T47D (cell line): ENCODE measurements around the gene CSNK1A1.

ENCODE experiments used
- DNase-seq, 2 experiments: peaks; one replicate each; pipeline versions ENCODE4 v3.0.0 to v3.0.0-alpha.2; 2011 to 2012; ENCODE audit warnings: low read depth in 1 of 2, low spot score in 1 of 2
- JUND ChIP-seq: IDR thresholded peaks from 2 replicates; pipeline ENCODE4 v1.6.1; 2012; ENCODE audit warnings: low read depth
- in situ Hi-C: cut with HindIII; loops from 2 replicates; pipeline ENCODE4 v1.10.0; 2016; ENCODE audit warnings: low sequenced_read_pairs, low pct_unique_long_range_greater_than_20kb

The CSNK1A1 gene

DNA sequence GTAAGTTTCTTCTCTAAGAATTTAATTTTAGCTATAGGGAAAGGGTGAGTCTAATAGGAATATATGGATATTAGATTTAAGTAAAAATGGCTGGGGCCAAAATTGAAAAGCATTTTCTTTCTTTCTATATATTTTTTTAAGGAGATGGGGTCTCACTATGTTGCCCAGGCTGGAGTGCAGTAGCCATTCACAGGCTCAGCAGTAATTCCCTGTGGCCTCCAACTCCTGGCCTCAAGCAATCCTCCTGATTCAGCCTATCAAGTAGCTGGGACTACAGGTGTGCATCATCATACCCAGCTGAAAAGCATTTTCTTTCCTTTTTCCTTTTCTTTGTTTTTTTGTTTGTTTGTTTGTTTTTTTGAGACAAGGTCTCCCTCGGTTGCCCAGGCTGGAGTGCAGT lies 41.1 kb downstream of the CSNK1A1 start:
- in situ Hi-C loops = no loop called here
- no peak for DNase-seq
- TF ChIP-seq JUND = no peak

DNA sequence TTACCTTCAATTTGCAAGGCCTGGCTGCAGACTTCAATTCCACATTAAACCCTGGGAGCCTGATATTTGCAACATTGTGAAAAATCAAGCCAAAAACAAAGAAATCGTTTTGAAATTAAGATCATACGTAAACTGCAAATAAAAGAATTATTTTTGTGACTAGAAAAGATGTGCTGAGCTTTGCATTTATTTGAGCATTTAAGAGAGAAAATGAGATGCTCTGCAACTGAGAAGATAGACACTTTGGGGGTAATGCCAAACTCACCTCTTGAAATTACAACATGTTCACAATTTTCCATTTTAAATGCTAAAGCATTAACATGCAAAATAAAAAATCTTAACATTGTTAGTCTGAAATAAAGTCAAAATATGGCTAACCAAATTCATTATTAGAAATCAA lies 46.6 kb downstream of the CSNK1A1 start:
- no peak for DNase-seq
- in situ Hi-C loops = no loop called here
- TF ChIP-seq JUND = no peak

DNA sequence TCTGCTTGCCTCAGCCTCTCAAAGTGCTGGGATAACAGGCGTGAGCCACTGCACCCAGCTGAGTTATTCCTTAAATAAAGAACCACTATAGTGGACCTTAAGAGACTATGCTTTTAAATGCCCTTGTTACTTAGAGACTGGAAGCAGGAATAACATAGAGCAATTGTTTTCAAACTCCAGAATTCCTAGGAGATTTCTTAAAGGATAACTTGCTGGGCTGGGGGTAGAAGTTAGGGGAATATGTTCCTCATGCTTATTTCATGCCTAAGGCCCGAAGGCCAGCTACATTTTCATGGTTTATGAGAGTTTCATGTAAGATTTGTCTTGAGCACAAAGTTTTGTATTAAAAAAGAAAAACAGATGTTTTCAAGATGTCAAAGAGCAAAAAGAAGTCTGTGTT lies 48.2 kb downstream of the CSNK1A1 start:
- in situ Hi-C loops = no loop called here
- no peak for DNase-seq
- no peak for TF ChIP-seq JUND

DNA sequence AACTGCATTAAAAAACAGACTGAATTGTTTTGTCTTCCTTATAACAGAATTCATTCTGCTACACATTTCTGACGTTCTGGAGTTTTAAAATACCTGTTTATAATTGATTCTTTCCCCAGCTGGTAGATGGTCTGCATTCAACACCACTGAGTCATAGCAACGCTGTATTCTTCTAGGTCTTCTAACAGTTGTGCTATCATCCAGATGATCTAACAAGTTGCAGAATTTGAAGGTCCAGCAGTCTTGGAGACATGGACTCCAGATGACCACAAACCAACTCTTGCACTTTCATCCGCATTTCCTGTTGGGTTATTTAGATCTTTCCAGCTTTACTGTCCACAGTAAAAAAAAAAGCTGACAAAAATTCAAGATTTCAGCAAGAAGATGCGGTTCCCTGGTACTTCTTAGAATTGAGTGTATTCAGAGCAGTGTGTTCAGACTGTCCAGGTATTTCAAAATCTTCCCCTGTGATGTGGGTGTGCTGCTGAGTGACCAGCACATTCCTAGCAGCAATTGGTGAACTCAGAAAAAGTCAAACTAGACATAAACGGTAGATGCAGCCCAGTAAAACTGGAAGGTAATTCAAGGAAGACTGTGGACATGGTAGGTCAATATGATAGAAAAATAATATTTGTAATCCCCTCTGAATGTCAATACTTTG lies 50.2 kb downstream of the CSNK1A1 start:
- no peak for TF ChIP-seq JUND
- in situ Hi-C loops = no loop called here
- DNase-seq = no peak

DNA sequence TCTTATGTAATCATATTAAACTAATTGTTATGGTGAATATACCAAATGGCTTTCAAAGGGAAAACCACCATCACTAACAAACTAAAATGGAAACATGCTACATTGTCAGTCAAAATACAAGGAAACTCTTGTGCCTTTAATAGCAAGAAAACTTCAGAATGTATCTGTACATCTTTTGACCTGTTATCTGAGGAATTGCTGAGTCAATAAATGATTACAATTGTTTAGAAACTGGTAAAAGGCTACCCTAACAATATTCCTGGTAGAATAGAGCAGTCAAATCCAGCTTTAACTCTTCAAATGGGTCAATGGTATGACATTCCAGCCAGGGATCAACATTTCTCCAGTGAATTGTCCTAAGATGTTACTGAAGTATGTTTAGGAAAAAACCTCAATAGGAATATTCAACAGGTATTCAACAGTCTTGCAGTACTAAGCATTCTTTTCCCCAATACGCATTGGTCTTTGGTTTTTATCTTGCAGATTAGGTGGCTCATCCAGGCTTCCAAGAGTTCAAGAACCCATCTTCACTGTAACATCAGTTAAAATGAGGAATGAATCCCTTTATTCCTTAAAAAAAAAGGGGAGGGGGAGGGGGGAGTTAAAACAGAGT lies 52.4 kb downstream of the CSNK1A1 start:
- no peak for TF ChIP-seq JUND
- in situ Hi-C loops = no loop called here
- no peak for DNase-seq

DNA sequence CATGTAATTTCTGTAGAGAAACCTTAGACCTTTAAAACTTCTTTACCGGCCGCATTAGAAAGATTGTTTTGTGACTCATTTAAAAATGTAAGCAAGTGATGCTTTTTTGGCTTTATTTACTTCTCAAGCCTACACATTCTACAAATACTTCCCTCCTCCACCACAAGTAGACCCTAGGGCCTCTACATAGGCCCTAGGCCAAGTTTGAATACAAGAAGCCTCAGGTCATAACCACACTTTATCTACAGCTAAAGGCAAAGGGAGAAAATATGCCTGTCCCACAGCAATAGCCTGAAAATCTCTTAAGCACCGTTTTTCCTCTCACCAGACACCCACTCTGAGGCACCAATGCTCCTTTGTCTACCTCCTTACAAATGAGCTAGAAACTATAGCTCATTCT lies 53.9 kb downstream of the CSNK1A1 start:
- peak in 1 of 2 experiments; percentile 29 for DNase-seq
- no peak for TF ChIP-seq JUND
- in situ Hi-C loops = no loop called here

DNA sequence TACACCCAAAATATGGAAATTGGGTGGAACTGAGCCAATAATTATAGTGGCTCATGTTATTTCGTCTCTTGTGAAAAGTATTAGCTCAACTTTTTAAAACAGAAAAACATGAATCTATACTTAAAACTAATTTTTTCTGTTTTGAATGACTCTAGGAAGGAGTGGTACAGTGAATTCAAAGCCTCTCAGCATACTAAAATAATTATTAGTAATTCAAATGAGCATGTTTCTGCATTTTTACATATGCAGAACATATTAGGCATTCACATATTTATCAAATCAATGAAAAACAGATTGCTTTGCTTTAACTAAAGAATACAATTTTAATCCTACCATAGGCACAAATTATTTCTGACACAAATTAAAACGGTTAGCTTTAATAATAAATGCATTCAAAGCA lies 54.3 kb downstream of the CSNK1A1 start:
- DNase-seq = no peak
- in situ Hi-C loops = no loop called here
- TF ChIP-seq JUND = no peak

DNA sequence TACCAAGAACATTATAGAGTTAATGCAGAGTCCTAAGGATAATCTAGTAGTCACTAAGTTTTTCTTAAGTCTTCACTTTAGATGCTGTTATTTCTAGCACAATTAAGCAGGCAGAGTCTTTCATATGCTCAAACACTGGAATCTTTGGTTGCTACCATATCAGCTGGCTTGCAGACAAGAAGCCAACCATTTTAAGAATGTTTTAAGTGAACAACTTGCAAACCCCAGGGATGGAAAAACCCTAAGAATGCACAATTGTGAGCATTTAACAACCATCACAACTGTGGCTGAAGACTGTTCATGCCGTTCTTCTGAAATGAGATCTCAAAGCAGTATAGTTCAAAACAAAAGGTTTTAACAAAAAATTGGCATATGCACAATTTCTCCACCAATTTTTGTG lies 55.1 kb downstream of the CSNK1A1 start:
- DNase-seq = no peak
- no peak for TF ChIP-seq JUND
- in situ Hi-C loops = no loop called here

DNA sequence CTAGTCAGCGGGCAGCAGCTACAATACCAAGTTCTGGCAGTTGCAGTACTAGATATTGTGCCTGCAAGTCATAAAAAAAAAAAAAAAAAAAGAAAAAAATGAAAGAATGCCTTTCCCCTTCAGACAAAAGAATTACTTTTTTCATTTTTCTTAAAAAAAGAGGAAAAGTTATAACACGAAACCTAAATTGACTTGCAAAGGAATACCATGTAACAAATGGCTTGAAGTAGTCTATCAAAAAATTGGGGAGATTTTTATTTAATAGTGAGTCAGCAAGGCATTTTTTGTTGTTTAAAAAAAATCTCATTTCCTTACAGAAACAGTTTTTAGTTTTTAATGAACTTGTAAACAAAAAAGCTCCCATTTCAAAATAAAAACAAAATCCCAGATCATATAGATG lies 55.6 kb downstream of the CSNK1A1 start:
- no peak for TF ChIP-seq JUND
- in situ Hi-C loops = no loop called here
- no peak for DNase-seq

DNA sequence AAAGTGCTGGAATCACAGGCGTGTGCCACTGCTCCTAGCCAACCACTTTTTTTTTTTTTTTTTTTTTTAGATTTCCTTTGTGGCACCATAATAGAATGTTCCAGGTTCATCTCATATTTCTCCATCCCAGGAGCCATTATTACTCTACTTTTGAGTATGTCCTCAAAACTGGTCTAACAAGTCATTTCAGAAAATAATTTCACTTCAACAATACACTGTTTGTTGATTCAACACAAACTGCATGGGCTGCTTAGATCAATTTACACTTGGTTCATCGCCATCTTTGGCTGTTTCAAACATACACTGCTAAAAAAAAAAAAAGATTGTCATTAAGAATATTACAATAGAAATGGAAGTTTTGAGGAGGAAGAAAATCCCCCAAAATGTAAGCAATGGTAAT lies 57.9 kb downstream of the CSNK1A1 start:
- peak in 1 of 2 experiments; percentile 75 for DNase-seq
- no peak for TF ChIP-seq JUND
- in situ Hi-C loops = no loop called here

DNA sequence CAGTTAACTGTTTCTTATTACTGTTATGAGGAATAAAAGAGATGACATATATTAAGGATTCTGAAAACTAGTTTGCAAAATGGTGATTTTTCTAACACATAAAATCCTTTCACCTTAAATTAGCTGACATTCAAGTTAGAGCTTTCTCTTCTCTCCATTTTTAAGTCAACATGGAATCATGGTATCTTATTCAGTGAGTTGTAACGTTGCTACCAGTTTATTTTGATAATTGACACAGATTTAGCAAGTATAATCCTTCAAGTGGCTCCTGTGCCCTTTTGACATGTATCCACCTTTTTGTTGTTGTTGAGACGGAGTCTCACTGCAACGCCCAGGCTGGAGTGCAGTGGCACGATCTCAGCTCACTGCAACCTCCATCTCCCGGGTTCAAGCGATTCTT lies 58.5 kb downstream of the CSNK1A1 start:
- in situ Hi-C loops = no loop called here
- TF ChIP-seq JUND = no peak
- no peak for DNase-seq

DNA sequence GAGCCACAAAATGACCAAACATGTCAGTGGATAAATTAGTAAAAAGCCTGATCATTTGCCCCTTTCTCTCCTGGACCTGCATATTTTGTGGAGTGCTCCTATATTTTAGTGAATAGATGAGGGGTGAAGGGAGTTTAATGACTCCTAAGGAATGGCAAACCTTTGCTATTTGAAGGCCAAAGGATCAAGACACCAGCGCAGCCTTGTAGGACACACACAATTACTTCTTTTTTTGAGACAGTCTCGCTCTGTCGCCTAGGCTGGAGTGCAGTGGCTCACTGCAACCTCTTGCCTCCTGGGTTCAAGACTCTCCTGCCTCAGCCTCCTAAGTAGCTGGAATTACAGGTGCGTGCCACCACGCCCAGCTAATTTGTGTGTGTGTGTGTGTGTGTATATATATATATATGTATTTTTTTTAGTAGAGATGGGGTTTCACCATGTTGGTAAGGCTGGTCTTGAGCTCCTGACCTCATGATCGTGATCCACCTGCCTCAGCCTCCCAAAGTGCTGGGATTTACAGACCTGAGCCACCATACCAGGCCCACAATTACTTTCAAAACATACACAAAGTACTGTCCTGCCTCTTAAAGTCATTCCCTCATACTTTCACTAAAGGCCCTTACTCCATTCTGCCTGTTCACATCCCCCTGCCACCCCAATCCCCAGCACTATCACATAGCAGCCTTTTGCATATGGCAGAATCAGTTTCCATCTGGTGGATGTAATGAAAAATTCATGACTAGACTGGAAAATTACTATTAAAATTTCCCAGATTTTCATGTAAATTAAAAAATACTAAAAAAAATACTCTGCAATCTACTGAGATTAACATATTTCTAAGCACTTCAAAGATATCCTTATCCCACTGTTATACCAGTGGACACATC lies 60.4 kb downstream of the CSNK1A1 start:
- in situ Hi-C loops = no loop called here
- no peak for DNase-seq
- TF ChIP-seq JUND = no peak

DNA sequence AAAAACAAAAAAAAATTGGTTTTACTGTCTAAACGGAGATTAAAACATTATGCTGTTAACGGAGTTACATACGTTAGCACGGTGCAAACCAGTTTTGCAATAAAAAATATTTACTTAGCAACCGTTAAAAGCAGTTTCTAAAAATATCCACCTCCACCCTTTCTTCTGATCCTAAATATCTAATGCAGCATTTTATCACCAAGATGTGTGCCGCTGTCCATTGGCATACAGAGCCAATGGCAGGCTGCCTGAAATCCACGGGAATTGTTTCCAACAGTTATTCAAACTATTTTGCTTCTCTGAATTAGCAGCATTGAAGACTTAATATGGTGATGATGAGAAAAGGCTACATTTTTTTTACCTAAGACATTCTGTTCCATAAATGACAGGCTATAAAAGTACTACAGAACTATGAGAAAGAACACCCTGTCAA lies 61.6 kb downstream of the CSNK1A1 start:
- no peak for DNase-seq
- in situ Hi-C loops = no loop called here

More for the DNA sequence above, 61.6 kb downstream of the CSNK1A1 start:
- 0 out of 2 replicates have a peak, but pooled peaks have one; percentile 10 for TF ChIP-seq JUND
